ENCODE results near the gene ZBTB20. TPM values are rescaled to one million over a fixed set of nuclear protein-coding genes. Genes with fewer than 3 reads are reported as not detected.
A peak's percentile ranks its signal among the peaks of the same experiment; 100 is the strongest.

Gene ZBTB20
- total RNA-seq, 1 donor, result 32.9 TPM

DNA sequence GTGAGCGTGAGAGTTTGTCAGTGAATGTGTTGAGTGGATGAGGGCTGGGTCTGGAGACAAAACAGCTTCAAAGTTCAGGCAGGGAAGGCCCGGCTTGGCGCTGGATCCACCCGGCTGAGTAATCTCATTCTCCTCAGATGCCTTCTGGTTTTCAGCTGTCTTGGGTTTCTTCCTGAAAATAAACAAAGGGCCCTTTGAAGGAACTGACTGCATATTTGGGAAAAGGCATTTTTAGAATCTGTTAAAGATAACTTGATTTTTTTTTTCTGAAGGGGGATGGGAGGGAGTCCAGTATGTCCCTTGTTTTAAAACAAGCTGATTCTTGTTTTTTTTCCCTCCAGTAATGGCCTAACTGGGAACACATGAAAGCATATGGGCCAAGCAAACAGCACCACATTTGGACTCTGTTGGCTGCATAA lies 766.8 kb downstream of the ZBTB20 start:
- no peaks in the 10 kb centered on the region for H3K79me2 ChIP-seq (ENCODE audit: insufficient read depth, low read length)
- TF ChIP-seq, protein P1, sequence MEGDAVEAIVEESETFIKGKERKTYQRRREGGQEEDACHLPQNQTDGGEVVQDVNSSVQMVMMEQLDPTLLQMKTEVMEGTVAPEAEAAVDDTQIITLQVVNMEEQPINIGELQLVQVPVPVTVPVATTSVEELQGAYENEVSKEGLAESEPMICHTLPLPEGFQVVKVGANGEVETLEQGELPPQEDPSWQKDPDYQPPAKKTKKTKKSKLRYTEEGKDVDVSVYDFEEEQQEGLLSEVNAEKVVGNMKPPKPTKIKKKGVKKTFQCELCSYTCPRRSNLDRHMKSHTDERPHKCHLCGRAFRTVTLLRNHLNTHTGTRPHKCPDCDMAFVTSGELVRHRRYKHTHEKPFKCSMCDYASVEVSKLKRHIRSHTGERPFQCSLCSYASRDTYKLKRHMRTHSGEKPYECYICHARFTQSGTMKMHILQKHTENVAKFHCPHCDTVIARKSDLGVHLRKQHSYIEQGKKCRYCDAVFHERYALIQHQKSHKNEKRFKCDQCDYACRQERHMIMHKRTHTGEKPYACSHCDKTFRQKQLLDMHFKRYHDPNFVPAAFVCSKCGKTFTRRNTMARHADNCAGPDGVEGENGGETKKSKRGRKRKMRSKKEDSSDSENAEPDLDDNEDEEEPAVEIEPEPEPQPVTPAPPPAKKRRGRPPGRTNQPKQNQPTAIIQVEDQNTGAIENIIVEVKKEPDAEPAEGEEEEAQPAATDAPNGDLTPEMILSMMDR (IDR thresholded peaks at IDR 0.05; ENCODE audit: extremely low read depth, low read depth, low read length), result no peak
- DNase-seq (ENCODE audit: insufficient read length, low spot score, missing footprints), result peak; percentile 81
- H3K4me2 ChIP-seq (ENCODE audit: insufficient read depth, low read length), result peak overlapping the region; percentile 55
- peak overlapping the region; percentile 77 for H3K27ac ChIP-seq (ENCODE audit: low read depth, low read length)
- H3K4me3 ChIP-seq (ENCODE audit: insufficient read depth, low read length), result peak overlapping the region; percentile 9
- H4K20me1 ChIP-seq (ENCODE audit: insufficient read depth, low read length), result no peaks in the 10 kb centered on the region
- H3K4me1 ChIP-seq (ENCODE audit: insufficient read depth, low read length), result peaks cover 34% of the 10 kb centered on the region
- peaks cover 6% of the 10 kb centered on the region for H3K36me3 ChIP-seq (ENCODE audit: insufficient read depth, low read length)
- peak overlapping the region; percentile 78 for H2AFZ ChIP-seq (ENCODE audit: low read length)
- H3K27me3 ChIP-seq (ENCODE audit: insufficient read depth, low read length), result no peaks in the 10 kb centered on the region
- H3K9me3 ChIP-seq (ENCODE audit: low read depth, low read length), result no peaks in the 10 kb centered on the region

- Histone ChIP-seq H3K4me2 (ENCODE audit: insufficient read depth, low read length) (no peak overlapping the region), H3K4me1 (ENCODE audit: insufficient read depth, low read length) (peaks cover 25% of the 10 kb centered on the region), H3K27me3 (ENCODE audit: insufficient read depth, low read length) (no peaks in the 10 kb centered on the region), H3K27ac (ENCODE audit: low read depth, low read length) (no peak overlapping the region), H3K4me3 (ENCODE audit: insufficient read depth, low read length) (no peak overlapping the region), H3K79me2 (ENCODE audit: insufficient read depth, low read length) (no peaks in the 10 kb centered on the region), H4K20me1 (ENCODE audit: insufficient read depth, low read length) (no peaks in the 10 kb centered on the region), H3K36me3 (ENCODE audit: insufficient read depth, low read length) (peaks cover 6% of the 10 kb centered on the region), H3K9me3 (ENCODE audit: low read depth, low read length) (no peaks in the 10 kb centered on the region), H2AFZ (ENCODE audit: low read length) (no peak overlapping the region)
- TF ChIP-seq, protein P1 (IDR thresholded peaks at IDR 0.05; ENCODE audit: extremely low read depth, low read depth, low read length), result no peak
- no peak for DNase-seq (ENCODE audit: insufficient read length, low spot score, missing footprints)
Measured at GRCh38 chr3:114379266-114379665, 767.8 kb downstream of the ZBTB20 start.

GRCh38 chr3:114378760-114379159 lies 768.3 kb downstream of the ZBTB20 start:
- TF ChIP-seq, protein P1 (IDR thresholded peaks at IDR 0.05; ENCODE audit: extremely low read depth, low read depth, low read length), result no peak

GRCh38 chr3:114377426-114377825 lies 769.7 kb downstream of the ZBTB20 start:
- Histone ChIP-seq H3K27ac (ENCODE audit: low read depth, low read length) (no peak overlapping the region), H2AFZ (ENCODE audit: low read length) (no peak overlapping the region), H3K4me3 (ENCODE audit: insufficient read depth, low read length) (no peak overlapping the region), H3K4me2 (ENCODE audit: insufficient read depth, low read length) (no peak overlapping the region), H3K9me3 (ENCODE audit: low read depth, low read length) (no peaks in the 10 kb centered on the region), H3K4me1 (ENCODE audit: insufficient read depth, low read length) (peaks cover 17% of the 10 kb centered on the region), H3K79me2 (ENCODE audit: insufficient read depth, low read length) (no peaks in the 10 kb centered on the region), H3K36me3 (ENCODE audit: insufficient read depth, low read length) (peaks cover 6% of the 10 kb centered on the region), H3K27me3 (ENCODE audit: insufficient read depth, low read length) (no peaks in the 10 kb centered on the region), H4K20me1 (ENCODE audit: insufficient read depth, low read length) (no peaks in the 10 kb centered on the region)
- no peak for DNase-seq (ENCODE audit: insufficient read length, low spot score, missing footprints)
- TF ChIP-seq, protein P1 (IDR thresholded peaks at IDR 0.05; ENCODE audit: extremely low read depth, low read depth, low read length), result no peak

More at GRCh38 chr3:114378760-114379159, 768.3 kb downstream of the ZBTB20 start:
- Histone ChIP-seq H4K20me1 (ENCODE audit: insufficient read depth, low read length) (no peaks in the 10 kb centered on the region), H3K4me2 (ENCODE audit: insufficient read depth, low read length) (no peak overlapping the region), H3K36me3 (ENCODE audit: insufficient read depth, low read length) (peaks cover 6% of the 10 kb centered on the region), H3K9me3 (ENCODE audit: low read depth, low read length) (no peaks in the 10 kb centered on the region), H3K4me1 (ENCODE audit: insufficient read depth, low read length) (peaks cover 23% of the 10 kb centered on the region), H3K4me3 (ENCODE audit: insufficient read depth, low read length) (no peak overlapping the region), H2AFZ (ENCODE audit: low read length) (no peak overlapping the region), H3K27me3 (ENCODE audit: insufficient read depth, low read length) (no peaks in the 10 kb centered on the region), H3K27ac (ENCODE audit: low read depth, low read length) (no peak overlapping the region), H3K79me2 (ENCODE audit: insufficient read depth, low read length) (no peaks in the 10 kb centered on the region)
- DNase-seq (ENCODE audit: insufficient read length, low spot score, missing footprints), result no peak
